SU-DHL-6 (cell line): Measurements from ENCODE around the gene PCNX3.

ENCODE experiments used
- H2AFZ ChIP-seq: fragments of 200-600 bp; sonication (generic); 2 replicates; pipeline ENCODE4 v1.6.1; 2014; ENCODE audit warnings: low read depth, mild to moderate bottlenecking, moderate library complexity, mixed read lengths, antibody characterized with exemption, low read length; ENCODE audit not compliant: severe bottlenecking
- H3F3A ChIP-seq: fragments of 200-600 bp; shearing (Covaris generic); 2 replicates; pipeline ENCODE4 v1.6.0; 2016; ENCODE audit warnings: antibody characterized with exemption, mild to moderate bottlenecking; ENCODE audit not compliant: insufficient read depth
- H3K27ac ChIP-seq: fragments of 200-600 bp; sonication (generic); 2 replicates; pipeline ENCODE4 v1.5.1; 2016; ENCODE audit warnings: low read depth, mild to moderate bottlenecking, low read length, moderate library complexity, mixed read lengths
- H3K27me3 ChIP-seq: fragments of 200-600 bp; sonication (generic), shearing (Covaris generic); 2 replicates; pipeline ENCODE4 v1.6.0; 2014; ENCODE audit warnings: mild to moderate bottlenecking, low read length
- H3K36me3 ChIP-seq: fragments of 200-600 bp; sonication (generic); 2 replicates; pipeline ENCODE4 v1.6.1; 2014; ENCODE audit warnings: mild to moderate bottlenecking, low read length, mixed read lengths
- H3K4me2 ChIP-seq: fragments of 300-600, 200-600 bp; shearing (Covaris generic), sonication (generic); 2 replicates; pipeline ENCODE4 v1.6.0; 2014; ENCODE audit warnings: low read length, low read depth, mild to moderate bottlenecking; ENCODE audit not compliant: poor library complexity, severe bottlenecking
- H3K4me3 ChIP-seq: fragments of 200-600 bp; sonication (generic); 2 replicates; pipeline ENCODE4 v1.5.1; 2014; ENCODE audit warnings: antibody characterized with exemption, low read length, mild to moderate bottlenecking, mixed read lengths; ENCODE audit not compliant: insufficient read depth, poor library complexity, severe bottlenecking
- H3K79me2 ChIP-seq: fragments of 200-600 bp; sonication (generic); 2 replicates; pipeline ENCODE4 v1.6.1; 2014; ENCODE audit warnings: mild to moderate bottlenecking, low read length, moderate library complexity; ENCODE audit not compliant: insufficient read depth
- H3K9ac ChIP-seq: fragments of 200-600 bp; sonication (generic); 2 replicates; pipeline ENCODE4 v1.7.0; 2014; ENCODE audit warnings: mild to moderate bottlenecking, low read length
- H3K9me2 ChIP-seq: fragments of 200-600 bp; sonication (generic); replicated peaks from 2 replicates; pipeline ENCODE4 v1.6.1; 2014; ENCODE audit warnings: low read length; ENCODE audit not compliant: insufficient read depth
- H3K9me3 ChIP-seq: fragments of 200-600 bp; sonication (generic); 2 replicates; pipeline ENCODE4 v1.6.1; 2014; ENCODE audit warnings: low read length, mixed read lengths; ENCODE audit not compliant: insufficient read depth
- H4K20me1 ChIP-seq: fragments of 200-600 bp; sonication (generic); 2 replicates; pipeline ENCODE4 v1.6.1; 2014; ENCODE audit warnings: low read depth, mild to moderate bottlenecking, antibody characterized with exemption, low read length, moderate library complexity, mixed read lengths
- CTCF ChIP-seq: fragments of 200-600 bp; sonication (generic); IDR thresholded peaks from one replicate; pipeline ENCODE4 v1.5.1; 2017; ENCODE audit warnings: antibody characterized with exemption, mild to moderate bottlenecking, low read length, moderate library complexity; ENCODE audit not compliant: insufficient read depth, poor library complexity, severe bottlenecking
- EZH2phosphoT487 ChIP-seq: fragments of 200-600 bp; sonication (generic), shearing (Covaris generic); conservative IDR thresholded peaks from 2 replicates; pipeline ENCODE4 v1.6.1; 2018; ENCODE audit warnings: mild to moderate bottlenecking, antibody characterized with exemption, low read length, moderate library complexity, mixed read lengths

The PCNX3 gene

GRCh38 chr11:65646288-65646957, 30.8 kb downstream of the PCNX3 start:
- H3K9me2 ChIP-seq, result no peaks in the 10 kb centered on the region
- no peak overlapping the region for H3K27ac ChIP-seq
- no peak for TF ChIP-seq CTCF
- TF ChIP-seq EZH2phosphoT487, result no peak
- H3K9ac ChIP-seq, result no peak overlapping the region
- H3K9me3 ChIP-seq, result no peaks in the 10 kb centered on the region
- no peak overlapping the region for H3K4me2 ChIP-seq
- H3K4me3 ChIP-seq, result no peak overlapping the region
- H3K79me2 ChIP-seq, result no peaks in the 10 kb centered on the region
- no peaks in the 10 kb centered on the region for H4K20me1 ChIP-seq
- H3F3A ChIP-seq, result peaks cover 1% of the 10 kb centered on the region; the same call in 1 of the 2 replicates
- no peak overlapping the region for H2AFZ ChIP-seq
- no peaks in the 10 kb centered on the region for H3K27me3 ChIP-seq
- no peaks in the 10 kb centered on the region for H3K36me3 ChIP-seq

- H2AFZ ChIP-seq, result no peak overlapping the region
- no peaks in the 10 kb centered on the region for H3K36me3 ChIP-seq
- no peak overlapping the region for H3K27ac ChIP-seq
- H3K4me3 ChIP-seq, result no peak overlapping the region
- H3K9me3 ChIP-seq, result no peaks in the 10 kb centered on the region
- no peaks in the 10 kb centered on the region for H3K79me2 ChIP-seq
- no peak overlapping the region for H3K4me2 ChIP-seq
- H4K20me1 ChIP-seq, result no peaks in the 10 kb centered on the region
- no peaks in the 10 kb centered on the region for H3K27me3 ChIP-seq
- no peak for TF ChIP-seq CTCF
- no peak for TF ChIP-seq EZH2phosphoT487
- H3F3A ChIP-seq, result peaks cover 8% of the 10 kb centered on the region; the same call in 1 of the 2 replicates
- H3K9ac ChIP-seq, result no peak overlapping the region
- H3K9me2 ChIP-seq, result no peaks in the 10 kb centered on the region
Observed at GRCh38 chr11:65646958-65647701, 31.6 kb downstream of the PCNX3 start.

- TF ChIP-seq EZH2phosphoT487 (no peak), CTCF (no peak)
- no peak overlapping the region for H3K4me2 ChIP-seq
- no peak overlapping the region for H3K4me3 ChIP-seq
- H4K20me1 ChIP-seq, result no peaks in the 10 kb centered on the region
- H3K36me3 ChIP-seq, result no peaks in the 10 kb centered on the region
- H3F3A ChIP-seq, result peaks cover 19% of the 10 kb centered on the region
- H3K27me3 ChIP-seq, result no peaks in the 10 kb centered on the region
- no peaks in the 10 kb centered on the region for H3K9me3 ChIP-seq
- H3K9me2 ChIP-seq, result no peaks in the 10 kb centered on the region
- H2AFZ ChIP-seq, result no peak overlapping the region
- H3K27ac ChIP-seq, result no peak overlapping the region
- H3K79me2 ChIP-seq, result no peaks in the 10 kb centered on the region
- H3K9ac ChIP-seq, result no peak overlapping the region
Observed at GRCh38 chr11:65648997-65649493, 33.5 kb downstream of the PCNX3 start.
